NCI-H146 treated with DMSO at 0.1 percent for 48 hours (cell line): ENCODE measurements around the gene CTU2.

Experiments
- DNase-seq: peaks from one replicate; lab custom pipeline; 2025; ENCODE audit not compliant: unreplicated experiment; lab: John Stamatoyannopoulos, UW

CTU2 gene

GRCh38 chr16:88742896-88743605 lies 36.7 kb downstream of the CTU2 start:
- DNase-seq = no peak

GRCh38 chr16:88743693-88744576 lies 37.6 kb downstream of the CTU2 start:
- DNase-seq = no peak

- no peak for DNase-seq
Measured at GRCh38 chr16:88744577-88745521, 38.5 kb downstream of the CTU2 start.

GRCh38 chr16:88746506-88746905 lies 40.2 kb downstream of the CTU2 start:
- no peak for DNase-seq

- DNase-seq = peak; percentile 37
Measured at GRCh38 chr16:88747588-88748301, 41.4 kb downstream of the CTU2 start.

GRCh38 chr16:88748364-88748763 lies 42.1 kb downstream of the CTU2 start:
- DNase-seq = no peak

GRCh38 chr16:88749358-88749757 lies 43.1 kb downstream of the CTU2 start:
- no peak for DNase-seq

- DNase-seq = no peak
Measured at GRCh38 chr16:88750854-88751253, 44.6 kb downstream of the CTU2 start.

GRCh38 chr16:88752386-88753002 lies 46.2 kb downstream of the CTU2 start:
- no peak for DNase-seq

- DNase-seq = no peak
Measured at GRCh38 chr16:88753191-88753590, 46.9 kb downstream of the CTU2 start.

- no peak for DNase-seq
Measured at GRCh38 chr16:88753602-88754001, 47.3 kb downstream of the CTU2 start.

GRCh38 chr16:88754109-88754911 lies 48.0 kb downstream of the CTU2 start:
- DNase-seq = no peak

- DNase-seq = no peak
Measured at GRCh38 chr16:88754912-88755744, 48.8 kb downstream of the CTU2 start.

GRCh38 chr16:88755745-88756443 lies 49.6 kb downstream of the CTU2 start:
- DNase-seq = no peak

- DNase-seq = no peak
Measured at GRCh38 chr16:88758227-88758943, 52.1 kb downstream of the CTU2 start.

- DNase-seq = no peak
Measured at GRCh38 chr16:88758944-88759244, 52.6 kb downstream of the CTU2 start.

GRCh38 chr16:88759245-88759975 lies 53.1 kb downstream of the CTU2 start:
- DNase-seq = no peak
